Testis (tissue), 2 donors: Measurements from ENCODE around the gene DMBT1.

ENCODE experiments used
- CTCF ChIP-seq, 3 experiments: fragments of 450-650 bp in 2 of 3; fragments of 200-600 bp in 1 of 3; sonication (generic) in 1 of 3; IDR thresholded peaks; one replicate each; pipeline ENCODE4 v1.5.1; 2016 to 2019; ENCODE audit warnings: antibody characterized with exemption in 3 of 3, mild to moderate bottlenecking in 2 of 3, moderate library complexity in 1 of 3
- POLR2A ChIP-seq: fragments of 450-650 bp; IDR thresholded peaks from one replicate; pipeline ENCODE4 v1.6.1; 2017; ENCODE audit warnings: antibody characterized with exemption, mild to moderate bottlenecking, moderate library complexity

GRCh38 chr10:122591736-122592135 lies 31.2 kb downstream of the DMBT1 start:
- TF ChIP-seq CTCF (IDR thresholded peaks at IDR 0.05): no peak
- no peak for TF ChIP-seq POLR2A
